Measurements from ENCODE around the gene HRH3. TPM values are rescaled to one million over a fixed set of nuclear protein-coding genes. Genes with fewer than 3 reads are reported as not detected.

Gene HRH3
- total RNA-seq, 1 experiment from 2014 or later, result not detected

DNA sequence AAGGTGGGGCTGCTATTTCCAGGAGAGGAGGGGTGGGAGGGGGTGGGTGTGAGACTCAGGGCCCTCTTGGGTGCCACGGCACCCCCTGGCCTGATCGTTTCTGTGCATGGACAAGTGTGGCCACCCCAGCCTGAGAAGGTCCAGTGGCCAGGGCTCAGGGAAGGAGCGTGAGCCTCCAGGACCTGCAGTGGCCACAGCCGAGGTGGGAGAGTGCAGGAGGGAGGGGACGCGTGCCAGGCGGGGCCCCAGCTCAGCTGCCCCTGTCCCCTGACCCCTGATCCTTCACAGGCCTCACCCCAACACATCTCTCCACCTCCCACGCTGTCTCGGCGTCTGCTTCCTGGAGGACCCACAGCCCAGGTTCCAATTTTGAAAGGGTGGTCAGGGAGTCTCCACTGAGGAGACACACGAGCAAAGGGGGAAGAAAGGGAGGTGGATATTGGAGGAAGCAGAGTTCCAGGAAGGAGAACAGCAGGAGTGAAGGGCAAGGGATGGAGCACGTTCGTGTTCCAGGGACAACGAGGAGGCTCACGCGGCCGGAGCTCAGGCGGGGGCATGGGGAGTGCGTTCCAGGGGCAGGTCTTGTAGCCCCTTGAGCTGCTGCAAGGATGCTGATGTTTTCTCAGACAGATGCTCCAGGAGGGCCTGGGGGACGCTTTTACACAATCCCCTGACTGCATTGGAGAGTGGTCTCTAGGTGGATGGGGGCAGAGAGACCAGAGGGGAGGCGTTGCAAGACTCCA, 4.2 kb upstream of the HRH3 start:
- Mint-ChIP-seq H3K27me3 (ENCODE audit: insufficient read depth, unreplicated experiment) (peaks cover 63% of the 10 kb centered on the region), H3K4me1 (ENCODE audit: insufficient read depth, unreplicated experiment) (no peaks in the 10 kb centered on the region), H3K36me3 (ENCODE audit: insufficient read depth, unreplicated experiment) (no peaks in the 10 kb centered on the region), H3K4me3 (ENCODE audit: unreplicated experiment) (no peak overlapping the region), H3K9me3 (ENCODE audit: unreplicated experiment) (no peaks in the 10 kb centered on the region), H3K27ac (ENCODE audit: low read depth, unreplicated experiment) (no peak overlapping the region)
- ChIA-PET POLR2A (interaction anchor here (0.6 kb wide), 1 partner anchor 37 kb away, joined by 3 read pairs; no protein-coding TSS in a partner anchor), CTCF (no interaction called here)
- no TSS peak for BruUV-seq (replicated peaks)
- intact Hi-C loops (cut with micrococcal nuclease), result no loop called here
- DNase-seq (ENCODE audit: unreplicated experiment), result no peak
- TF ChIP-seq CTCF (IDR thresholded peaks at IDR 0.05; ENCODE audit: unreplicated experiment), result no peak

GRCh38 chr20:62223571-62223970, 3.5 kb upstream of the HRH3 start:
- no peak for TF ChIP-seq CTCF (IDR thresholded peaks at IDR 0.05; ENCODE audit: unreplicated experiment)
- Mint-ChIP-seq H3K36me3 (ENCODE audit: insufficient read depth, unreplicated experiment) (no peaks in the 10 kb centered on the region), H3K27me3 (ENCODE audit: insufficient read depth, unreplicated experiment) (peaks cover 70% of the 10 kb centered on the region), H3K4me1 (ENCODE audit: insufficient read depth, unreplicated experiment) (no peaks in the 10 kb centered on the region), H3K4me3 (ENCODE audit: unreplicated experiment) (no peak overlapping the region), H3K9me3 (ENCODE audit: unreplicated experiment) (no peaks in the 10 kb centered on the region), H3K27ac (ENCODE audit: low read depth, unreplicated experiment) (no peak overlapping the region)
- intact Hi-C loops (cut with micrococcal nuclease), result no loop called here
- no TSS peak for BruUV-seq (replicated peaks)
- CTCF ChIA-PET, result interaction anchor here (1.4 kb wide), 1 partner anchor 15 kb away, joined by 3 read pairs; no protein-coding TSS in a partner anchor
- POLR2A ChIA-PET, result no interaction called here
- no peak for DNase-seq (ENCODE audit: unreplicated experiment)

- BruUV-seq (replicated peaks), result no TSS peak
- POLR2A ChIA-PET, result no interaction called here
- Mint-ChIP-seq H3K27me3 (ENCODE audit: insufficient read depth, unreplicated experiment) (peaks cover 76% of the 10 kb centered on the region), H3K9me3 (ENCODE audit: unreplicated experiment) (no peaks in the 10 kb centered on the region), H3K27ac (ENCODE audit: low read depth, unreplicated experiment) (no peak overlapping the region), H3K4me3 (ENCODE audit: unreplicated experiment) (no peak overlapping the region), H3K4me1 (ENCODE audit: insufficient read depth, unreplicated experiment) (no peaks in the 10 kb centered on the region), H3K36me3 (ENCODE audit: insufficient read depth, unreplicated experiment) (no peaks in the 10 kb centered on the region)
- CTCF ChIA-PET, result interaction anchor here (0.5 to 1.4 kb wide), 3 partner anchors 12 to 478 kb away, joined by 3 to 4 read pairs (median 3); no protein-coding TSS in a partner anchor
- TF ChIP-seq CTCF (IDR thresholded peaks at IDR 0.05; ENCODE audit: unreplicated experiment), result no peak
- DNase-seq (ENCODE audit: unreplicated experiment), result no peak
- intact Hi-C loops (cut with micrococcal nuclease), result no loop called here
Measured at GRCh38 chr20:62222972-62223371, 2.9 kb upstream of the HRH3 start.

DNA sequence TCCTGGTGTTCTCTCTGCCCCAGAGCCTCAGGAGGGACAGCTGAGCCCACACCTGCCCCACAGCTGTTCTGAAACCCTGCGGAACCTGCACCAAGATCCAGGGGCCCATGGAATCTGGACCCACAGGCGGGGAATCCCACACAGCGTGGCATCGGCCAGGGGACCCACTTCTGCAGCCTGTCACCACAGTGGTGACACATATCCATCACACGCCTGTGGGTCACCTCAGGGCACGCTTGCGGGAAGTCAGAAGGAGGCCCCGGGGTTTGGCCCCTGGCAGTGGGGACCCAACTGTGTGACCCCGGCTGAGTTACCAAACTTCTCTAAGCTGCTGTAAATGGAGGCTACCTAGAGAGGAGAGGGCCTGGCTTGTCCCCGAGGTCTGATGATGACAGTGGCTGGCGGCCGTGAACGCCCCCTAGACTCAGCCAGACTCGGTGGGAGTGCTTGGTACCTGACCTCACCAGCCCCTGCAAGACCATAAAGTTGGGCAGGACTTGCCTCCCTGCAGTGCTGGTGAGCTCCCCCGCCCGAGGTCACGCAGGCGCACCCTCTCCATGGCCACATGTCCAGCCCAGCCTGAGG, 2.3 kb upstream of the HRH3 start:
- ChIA-PET CTCF (interaction anchor here (0.5 to 1.4 kb wide), 3 partner anchors 12 to 479 kb away, joined by 3 to 4 read pairs (median 3); no protein-coding TSS in a partner anchor), POLR2A (no interaction called here)
- intact Hi-C loops (cut with micrococcal nuclease), result no loop called here
- Mint-ChIP-seq H3K4me1 (ENCODE audit: insufficient read depth, unreplicated experiment) (no peaks in the 10 kb centered on the region), H3K27me3 (ENCODE audit: insufficient read depth, unreplicated experiment) (peaks cover 75% of the 10 kb centered on the region), H3K4me3 (ENCODE audit: unreplicated experiment) (no peak overlapping the region), H3K27ac (ENCODE audit: low read depth, unreplicated experiment) (no peak overlapping the region), H3K9me3 (ENCODE audit: unreplicated experiment) (no peaks in the 10 kb centered on the region), H3K36me3 (ENCODE audit: insufficient read depth, unreplicated experiment) (no peaks in the 10 kb centered on the region)
- TF ChIP-seq CTCF (IDR thresholded peaks at IDR 0.05; ENCODE audit: unreplicated experiment), result no peak
- no peak for DNase-seq (ENCODE audit: unreplicated experiment)
- BruUV-seq (replicated peaks), result no TSS peak
